Measurements from ENCODE around the gene BET1L. TPM values are rescaled to one million over a fixed set of nuclear protein-coding genes. Genes with fewer than 3 reads are reported as not detected.

BET1L gene
- polyA plus RNA-seq, 1 experiment, result 75.0 TPM

GRCh38 chr11:210803-211180 lies 3.6 kb upstream of the BET1L start:
- DNase-seq (ENCODE audit: low read depth, low spot score), result no peak
- Histone ChIP-seq H3K4me3 (ENCODE audit: low read depth, low read length) (peak overlapping the region; percentile 50), H3K9me3 (ENCODE audit: control insufficient read depth, insufficient read depth, low read length) (no peaks in the 10 kb centered on the region; the same call in 1 of the 2 replicates), H3K27ac (ENCODE audit: low read depth, low read length) (peak overlapping the region; percentile 73), H3K27me3 (ENCODE audit: control insufficient read depth, insufficient read depth, low read length) (no peaks in the 10 kb centered on the region)
- ChIA-PET CTCF (no interaction called here), POLR2A (no interaction called here)
- TF ChIP-seq CTCF (IDR thresholded peaks at IDR 0.05; ENCODE audit: low read depth, low read length), result no peak

- Histone ChIP-seq H3K4me3 (ENCODE audit: low read depth, low read length) (peak overlapping the region; percentile 98), H3K9me3 (ENCODE audit: control insufficient read depth, insufficient read depth, low read length) (no peaks in the 10 kb centered on the region; the same call in 1 of the 2 replicates), H3K27me3 (ENCODE audit: control insufficient read depth, insufficient read depth, low read length) (no peaks in the 10 kb centered on the region), H3K27ac (ENCODE audit: low read depth, low read length) (peak overlapping the region; percentile 81)
- ChIA-PET CTCF (interaction anchor here (0.6 kb wide), 1 partner anchor 69 kb away, joined by 3 read pairs; no protein-coding TSS in a partner anchor), POLR2A (no interaction called here)
- peak; percentile 66 for DNase-seq (ENCODE audit: low read depth, low spot score)
- no peak for TF ChIP-seq CTCF (IDR thresholded peaks at IDR 0.05; ENCODE audit: low read depth, low read length)
These were observed 3.1 kb upstream of the BET1L start for GRCh38 chr11:210122-210802.

GRCh38 chr11:209275-210121 lies 2.3 kb upstream of the BET1L start:
- no peaks in the 10 kb centered on the region for H3K27me3 ChIP-seq (ENCODE audit: control insufficient read depth, insufficient read depth, low read length)
- H3K27ac ChIP-seq (ENCODE audit: low read depth, low read length), result peak overlapping the region; percentile 81
- no peak for DNase-seq (ENCODE audit: low read depth, low spot score)
- POLR2A ChIA-PET, result interaction anchor here (1.3 kb wide), 1 partner anchor 27 kb away, joined by 3 read pairs; the partner anchor contains the start of gene SIRT3
- H3K4me3 ChIP-seq (ENCODE audit: low read depth, low read length), result peak overlapping the region; percentile 98
- no peak for TF ChIP-seq CTCF (IDR thresholded peaks at IDR 0.05; ENCODE audit: low read depth, low read length)
- CTCF ChIA-PET, result interaction anchor here (0.6 kb wide), 1 partner anchor 70 kb away, joined by 3 read pairs; no protein-coding TSS in a partner anchor
- no peaks in the 10 kb centered on the region; the same call in 1 of the 2 replicates for H3K9me3 ChIP-seq (ENCODE audit: control insufficient read depth, insufficient read depth, low read length)

GRCh38 chr11:208917-209260 lies 1.7 kb upstream of the BET1L start:
- peak overlapping the region; percentile 81 for H3K27ac ChIP-seq (ENCODE audit: low read depth, low read length)
- no peak for DNase-seq (ENCODE audit: low read depth, low spot score)
- CTCF ChIA-PET, result no interaction called here
- peak overlapping the region; percentile 98 for H3K4me3 ChIP-seq (ENCODE audit: low read depth, low read length)
- TF ChIP-seq CTCF (IDR thresholded peaks at IDR 0.05; ENCODE audit: low read depth, low read length), result no peak
- no peaks in the 10 kb centered on the region for H3K27me3 ChIP-seq (ENCODE audit: control insufficient read depth, insufficient read depth, low read length)
- POLR2A ChIA-PET, result interaction anchor here (0.9 to 1.3 kb wide), 2 partner anchors 27 to 99 kb away, joined by 3 to 4 read pairs; partner anchors contain the start of genes IFITM2 and SIRT3
- H3K9me3 ChIP-seq (ENCODE audit: control insufficient read depth, insufficient read depth, low read length), result no peaks in the 10 kb centered on the region; the same call in 1 of the 2 replicates
